Measurements from ENCODE around the gene PFN3. TPM values are rescaled to one million over a fixed set of nuclear protein-coding genes. Genes with fewer than 3 reads are reported as not detected.

The PFN3 gene
- total RNA-seq, 1 donor from 2014 or later, result not detected

DNA sequence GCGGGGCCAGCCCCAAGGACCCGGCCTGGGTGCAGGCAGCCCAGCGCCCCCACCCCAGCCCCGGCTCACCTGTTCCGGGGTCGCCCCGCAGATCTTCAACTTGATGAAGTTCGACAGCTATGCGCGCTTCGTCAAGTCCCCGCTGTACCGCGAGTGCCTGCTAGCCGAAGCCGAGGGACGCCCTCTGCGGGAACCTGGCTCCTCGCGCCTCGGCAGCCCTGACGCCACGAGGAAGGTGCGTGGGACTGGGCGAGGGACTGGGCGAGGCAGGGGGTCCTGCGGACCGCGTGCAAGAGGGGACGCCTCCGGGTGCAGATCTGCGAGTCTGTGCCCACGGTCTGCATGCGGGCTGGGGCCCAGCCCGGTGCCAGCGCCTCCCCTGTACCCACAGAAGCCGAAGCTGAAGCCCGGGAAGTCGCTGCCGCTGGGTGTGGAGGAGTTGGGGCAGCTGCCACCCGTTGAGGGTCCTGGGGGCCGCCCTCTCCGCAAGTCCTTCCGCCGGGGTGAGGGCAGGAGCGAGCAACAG, 33.1 kb downstream of the PFN3 start:
- intact Hi-C loops (cut with DNase I), result no loop called here
- peak; percentile 0 to 1 for ATAC-seq
- Histone ChIP-seq H3K36me3 (peaks cover 10% of the 10 kb centered on the region), H3K4me3 (peak overlapping the region; percentile 63), H3K9me3 (no peaks in the 10 kb centered on the region), H3K27me3 (ENCODE audit: low read depth) (no peaks in the 10 kb centered on the region), H3K4me1 (peaks cover 67% of the 10 kb centered on the region), H3K27ac (peak overlapping the region; percentile 81)
- TF ChIP-seq, protein P1, sequence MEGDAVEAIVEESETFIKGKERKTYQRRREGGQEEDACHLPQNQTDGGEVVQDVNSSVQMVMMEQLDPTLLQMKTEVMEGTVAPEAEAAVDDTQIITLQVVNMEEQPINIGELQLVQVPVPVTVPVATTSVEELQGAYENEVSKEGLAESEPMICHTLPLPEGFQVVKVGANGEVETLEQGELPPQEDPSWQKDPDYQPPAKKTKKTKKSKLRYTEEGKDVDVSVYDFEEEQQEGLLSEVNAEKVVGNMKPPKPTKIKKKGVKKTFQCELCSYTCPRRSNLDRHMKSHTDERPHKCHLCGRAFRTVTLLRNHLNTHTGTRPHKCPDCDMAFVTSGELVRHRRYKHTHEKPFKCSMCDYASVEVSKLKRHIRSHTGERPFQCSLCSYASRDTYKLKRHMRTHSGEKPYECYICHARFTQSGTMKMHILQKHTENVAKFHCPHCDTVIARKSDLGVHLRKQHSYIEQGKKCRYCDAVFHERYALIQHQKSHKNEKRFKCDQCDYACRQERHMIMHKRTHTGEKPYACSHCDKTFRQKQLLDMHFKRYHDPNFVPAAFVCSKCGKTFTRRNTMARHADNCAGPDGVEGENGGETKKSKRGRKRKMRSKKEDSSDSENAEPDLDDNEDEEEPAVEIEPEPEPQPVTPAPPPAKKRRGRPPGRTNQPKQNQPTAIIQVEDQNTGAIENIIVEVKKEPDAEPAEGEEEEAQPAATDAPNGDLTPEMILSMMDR (IDR thresholded peaks at IDR 0.05), result peak; percentile 8
- DNase-seq, result no peak

DNA sequence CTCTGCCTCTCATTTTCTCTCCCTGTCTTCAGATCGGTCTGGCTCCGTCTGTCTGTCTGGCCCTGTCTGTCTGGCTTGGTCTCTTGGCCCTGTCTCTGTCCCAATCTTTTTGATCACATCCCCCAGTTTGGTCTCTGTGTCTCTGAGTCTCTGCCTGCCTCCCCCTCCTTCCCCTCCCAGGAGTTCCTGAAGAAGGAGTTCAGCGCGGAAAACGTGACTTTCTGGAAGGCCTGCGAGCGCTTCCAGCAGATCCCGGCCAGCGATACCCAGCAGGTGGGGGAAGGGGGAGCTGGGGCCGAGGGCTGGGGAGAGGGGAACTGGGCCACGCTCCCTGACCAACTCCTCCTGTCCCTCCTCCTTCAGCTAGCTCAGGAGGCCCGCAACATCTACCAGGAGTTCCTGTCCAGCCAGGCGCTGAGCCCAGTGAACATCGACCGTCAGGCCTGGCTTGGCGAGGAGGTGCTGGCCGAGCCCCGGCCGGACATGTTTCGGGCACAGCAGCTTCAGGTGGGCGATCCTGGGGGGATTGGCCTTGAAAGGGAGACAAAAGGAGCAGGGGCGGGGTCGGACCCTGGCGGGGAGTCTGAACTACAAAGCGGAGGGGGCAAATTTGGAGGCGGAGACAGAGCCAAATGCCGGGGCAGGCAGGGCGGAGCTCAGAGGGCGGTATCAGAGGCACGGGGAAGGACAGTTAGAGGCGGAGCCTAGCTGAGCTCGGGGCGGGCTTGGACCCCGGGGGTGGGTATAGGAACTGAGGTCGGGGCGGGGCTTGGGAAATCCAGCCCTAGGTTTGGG, 33.7 kb downstream of the PFN3 start:
- peaks cover 67% of the 10 kb centered on the region for H3K4me1 ChIP-seq
- peak overlapping the region; percentile 63 for H3K4me3 ChIP-seq
- peak; percentile 85 to 86 for ATAC-seq
- peak overlapping the region; percentile 81 for H3K27ac ChIP-seq
- DNase-seq, result peak; percentile 91
- intact Hi-C loops (cut with DNase I), result no loop called here
- H3K36me3 ChIP-seq, result peaks cover 10% of the 10 kb centered on the region
- no peaks in the 10 kb centered on the region for H3K9me3 ChIP-seq
- TF ChIP-seq, protein P1 (IDR thresholded peaks at IDR 0.05), result no peak
- H3K27me3 ChIP-seq (ENCODE audit: low read depth), result no peaks in the 10 kb centered on the region

DNA sequence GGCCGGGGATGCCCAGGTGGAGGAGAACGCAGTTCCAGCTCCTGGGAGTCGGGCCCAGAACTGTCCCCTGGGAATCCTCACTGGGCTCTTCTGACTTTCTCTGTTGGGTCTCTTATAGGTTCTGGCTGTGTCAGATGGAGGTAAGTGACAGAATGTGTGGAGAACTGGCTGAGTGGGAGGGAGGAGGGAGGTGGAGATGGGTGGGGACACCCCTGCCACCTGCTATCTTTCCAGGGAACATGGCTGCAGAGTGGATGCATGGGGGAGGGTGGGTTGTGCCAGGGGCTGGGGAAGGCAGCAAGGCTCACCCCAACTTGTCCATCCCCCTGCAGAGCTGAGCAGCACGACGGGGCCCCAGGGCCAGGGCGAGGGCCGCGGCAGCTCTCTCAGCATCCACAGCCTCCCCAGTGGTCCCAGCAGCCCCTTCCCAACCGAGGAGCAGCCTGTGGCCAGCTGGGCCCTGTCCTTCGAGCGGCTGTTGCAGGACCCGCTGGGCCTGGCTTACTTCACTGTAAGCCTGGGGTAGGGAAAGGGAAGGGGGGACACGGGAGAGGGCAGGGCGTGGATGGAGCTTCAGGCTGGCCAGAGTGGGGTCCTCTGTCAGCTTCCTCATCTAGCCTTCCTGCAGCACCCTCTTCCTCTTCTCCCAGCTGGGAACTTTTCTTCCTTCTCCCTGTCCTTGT, 34.5 kb downstream of the PFN3 start:
- Histone ChIP-seq H3K27me3 (ENCODE audit: low read depth) (no peaks in the 10 kb centered on the region), H3K27ac (peak overlapping the region; percentile 81), H3K4me1 (peaks cover 66% of the 10 kb centered on the region), H3K36me3 (peaks cover 10% of the 10 kb centered on the region), H3K9me3 (no peaks in the 10 kb centered on the region), H3K4me3 (no peak overlapping the region)
- TF ChIP-seq, protein P1 (IDR thresholded peaks at IDR 0.05), result no peak
- no peak for ATAC-seq
- DNase-seq, result no peak
- intact Hi-C loops (cut with DNase I), result no loop called here

DNA sequence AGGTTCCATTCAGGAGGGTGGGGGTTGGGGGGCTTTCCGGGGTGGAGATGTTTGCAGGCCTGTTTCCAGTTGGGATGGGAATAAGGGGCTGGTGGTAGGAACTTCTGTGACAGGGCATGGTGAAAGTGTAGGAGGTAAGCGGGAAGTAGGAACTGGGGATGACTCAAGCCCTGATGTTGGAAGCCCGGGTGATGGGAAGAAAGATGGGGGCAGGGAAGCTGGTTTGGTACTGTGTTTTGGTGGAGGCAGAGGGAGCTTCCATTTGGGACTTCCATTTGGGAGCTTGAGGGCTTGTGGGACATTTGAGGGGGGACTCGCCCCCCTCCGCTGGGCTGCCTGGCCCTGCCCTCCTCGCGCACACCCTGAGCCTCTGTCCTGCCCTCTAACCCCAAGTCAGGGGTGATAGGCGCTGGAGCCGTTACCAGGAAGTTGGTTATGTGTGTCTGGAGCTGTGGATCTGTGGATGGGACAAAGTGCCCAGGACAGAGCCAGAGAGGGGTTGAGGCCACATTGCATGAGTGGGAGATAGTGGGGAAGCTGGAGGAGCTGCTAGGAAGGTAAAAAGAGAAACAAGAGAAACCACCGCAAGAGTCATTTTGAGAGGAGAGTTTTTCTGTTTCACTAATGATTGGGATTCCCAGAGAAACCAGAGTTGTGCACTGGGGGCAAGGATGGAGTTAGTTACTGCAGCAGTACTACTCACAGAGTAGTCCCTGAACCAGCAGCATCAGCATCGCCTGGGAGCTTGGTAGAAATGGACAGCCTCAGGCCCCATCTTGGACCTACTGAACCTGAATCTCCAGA, 36.1 kb downstream of the PFN3 start:
- ATAC-seq, result no peak
- Histone ChIP-seq H3K27ac (no peak overlapping the region), H3K36me3 (peaks cover 10% of the 10 kb centered on the region), H3K9me3 (no peaks in the 10 kb centered on the region), H3K27me3 (ENCODE audit: low read depth) (no peaks in the 10 kb centered on the region), H3K4me3 (no peak overlapping the region), H3K4me1 (peaks cover 60% of the 10 kb centered on the region)
- peak; percentile 36 for DNase-seq
- TF ChIP-seq, protein P1 (IDR thresholded peaks at IDR 0.05), result no peak
- intact Hi-C loops (cut with DNase I), result no loop called here

DNA sequence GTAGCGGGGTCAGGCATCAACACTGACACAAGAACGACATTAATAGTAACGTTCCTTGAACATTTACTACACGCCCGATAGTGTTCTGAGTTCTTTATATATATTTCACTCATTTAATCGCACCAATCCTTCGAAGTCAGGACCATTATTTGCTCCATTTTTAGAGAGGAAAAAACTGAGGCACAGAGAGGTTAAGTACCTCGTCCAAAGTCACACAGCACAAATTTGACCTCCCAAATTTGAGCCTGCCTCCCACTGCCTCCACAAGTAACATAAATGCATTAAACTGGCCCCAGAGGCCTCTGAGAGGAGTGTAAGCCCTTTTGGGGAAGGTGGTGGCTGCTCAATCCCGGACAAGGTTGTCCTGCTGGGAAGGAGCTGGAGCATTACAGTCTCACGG, 36.9 kb downstream of the PFN3 start:
- Histone ChIP-seq H3K4me3 (peak overlapping the region; percentile 59), H3K4me1 (peaks cover 67% of the 10 kb centered on the region), H3K27me3 (ENCODE audit: low read depth) (no peaks in the 10 kb centered on the region), H3K36me3 (peaks cover 10% of the 10 kb centered on the region), H3K9me3 (no peaks in the 10 kb centered on the region), H3K27ac (no peak overlapping the region)
- TF ChIP-seq, protein P1 (IDR thresholded peaks at IDR 0.05), result no peak
- intact Hi-C loops (cut with DNase I), result no loop called here
- DNase-seq (peak; percentile 8), ATAC-seq (no peak)
